ENCODE data around the gene GRIN2A. TPM values are rescaled to one million over a fixed set of nuclear protein-coding genes. Genes with fewer than 3 reads are reported as not detected.

Gene GRIN2A
- total RNA-seq, 1 donor from 2014 or later: not detected

Other genes with a start within 250 kb of the GRIN2A start
- gene ATF7IP2, start 203.6 kb upstream of the GRIN2A start, total RNA-seq: 41.9 and 45.7 TPM in 2 replicates